Prostate gland (tissue), 2 donors: ENCODE measurements around the gene TMEM161B.

Experiments
- CTCF ChIP-seq, 4 experiments: fragments of 200-600 bp in 2 of 4; fragments of 450-650 bp in 2 of 4; sonication (generic) in 2 of 4; IDR thresholded peaks; 1 replicate in 3 of 4; 2 replicates in 1 of 4; pipeline ENCODE4 v1.5.1; 2016 to 2019; ENCODE audit warnings: antibody characterized with exemption in 4 of 4, mild to moderate bottlenecking in 2 of 4, moderate library complexity in 2 of 4
- POLR2A ChIP-seq: fragments of 450-650 bp; IDR thresholded peaks from one replicate; pipeline ENCODE4 v1.6.1; 2016; ENCODE audit warnings: antibody characterized with exemption, mild to moderate bottlenecking
- POLR2AphosphoS5 ChIP-seq: sonication (generic); formaldehyde crosslinking; IDR thresholded peaks from one replicate; pipeline ENCODE4 v1.6.1; 2017; ENCODE audit warnings: antibody characterized with exemption

GRCh38 chr5:88248094-88248493, 20.6 kb downstream of the TMEM161B start:
- TF ChIP-seq POLR2A (no peak), CTCF (IDR thresholded peaks at IDR 0.05) (no peak), POLR2AphosphoS5 (no peak)
